Esophagus squamous epithelium (tissue), 4 donors: ENCODE results near the gene CLIC4.

Experiments
- POLR2A ChIP-seq, 4 donors: fragments of 450-650 bp; IDR thresholded peaks; one replicate each; pipeline ENCODE4 v1.6.1; 2017; ENCODE audit warnings: antibody characterized with exemption in 4 of 4, mild to moderate bottlenecking in 4 of 4, moderate library complexity in 3 of 4
- TF ChIP-seq, protein P1 (sequence below), 6 experiments: fragments of 450-650 bp in 4 of 6; fragments of 200-600 bp in 2 of 6; sonication (generic) in 2 of 6; IDR thresholded peaks; one replicate each; pipeline ENCODE4 v1.5.1; 2016 to 2019; ENCODE audit warnings: antibody characterized with exemption in 6 of 6, mild to moderate bottlenecking in 4 of 6, moderate library complexity in 4 of 6

DNA sequence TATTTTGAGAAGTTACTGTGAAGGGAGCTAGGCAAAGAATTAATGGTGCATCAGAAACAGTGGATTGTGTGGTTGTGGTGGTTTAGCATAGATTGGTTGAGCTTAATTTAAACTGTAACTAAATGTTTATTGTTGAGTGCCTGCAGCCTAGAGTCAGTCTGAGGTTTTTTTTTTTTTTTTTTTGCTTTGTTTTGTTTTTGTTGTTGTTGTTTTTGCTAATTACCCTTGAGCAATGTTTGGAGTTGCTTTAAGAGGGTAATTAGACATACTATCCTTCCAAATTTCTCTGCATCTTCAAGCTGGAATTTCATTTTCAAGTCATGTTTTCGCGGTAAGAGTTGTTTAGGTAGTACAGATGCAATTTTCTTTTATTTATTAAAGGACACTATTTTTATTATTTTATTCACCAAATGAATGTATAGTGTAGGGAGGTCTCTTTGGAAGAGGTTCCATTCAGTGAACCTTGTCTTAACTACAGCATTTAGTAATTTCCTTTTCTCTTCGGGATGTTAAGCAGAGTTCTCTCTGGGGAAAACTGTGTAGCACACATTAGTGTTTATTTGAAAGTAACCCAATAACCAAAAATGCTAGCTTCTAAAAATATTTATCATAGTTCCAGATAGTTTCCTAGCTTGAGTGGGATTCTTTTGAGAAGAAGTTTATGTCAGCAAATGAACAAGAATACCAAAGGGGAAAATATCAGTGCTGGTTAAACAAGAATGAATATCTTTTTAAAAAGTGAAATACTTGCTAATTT lies 82.3 kb downstream of the CLIC4 start:
- TF ChIP-seq, protein P1, sequence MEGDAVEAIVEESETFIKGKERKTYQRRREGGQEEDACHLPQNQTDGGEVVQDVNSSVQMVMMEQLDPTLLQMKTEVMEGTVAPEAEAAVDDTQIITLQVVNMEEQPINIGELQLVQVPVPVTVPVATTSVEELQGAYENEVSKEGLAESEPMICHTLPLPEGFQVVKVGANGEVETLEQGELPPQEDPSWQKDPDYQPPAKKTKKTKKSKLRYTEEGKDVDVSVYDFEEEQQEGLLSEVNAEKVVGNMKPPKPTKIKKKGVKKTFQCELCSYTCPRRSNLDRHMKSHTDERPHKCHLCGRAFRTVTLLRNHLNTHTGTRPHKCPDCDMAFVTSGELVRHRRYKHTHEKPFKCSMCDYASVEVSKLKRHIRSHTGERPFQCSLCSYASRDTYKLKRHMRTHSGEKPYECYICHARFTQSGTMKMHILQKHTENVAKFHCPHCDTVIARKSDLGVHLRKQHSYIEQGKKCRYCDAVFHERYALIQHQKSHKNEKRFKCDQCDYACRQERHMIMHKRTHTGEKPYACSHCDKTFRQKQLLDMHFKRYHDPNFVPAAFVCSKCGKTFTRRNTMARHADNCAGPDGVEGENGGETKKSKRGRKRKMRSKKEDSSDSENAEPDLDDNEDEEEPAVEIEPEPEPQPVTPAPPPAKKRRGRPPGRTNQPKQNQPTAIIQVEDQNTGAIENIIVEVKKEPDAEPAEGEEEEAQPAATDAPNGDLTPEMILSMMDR (IDR thresholded peaks at IDR 0.05), result no peak
- TF ChIP-seq POLR2A (IDR thresholded peaks at IDR 0.05), result no peak
